ENCODE data around the gene HTRA1.

Gene HTRA1

DNA sequence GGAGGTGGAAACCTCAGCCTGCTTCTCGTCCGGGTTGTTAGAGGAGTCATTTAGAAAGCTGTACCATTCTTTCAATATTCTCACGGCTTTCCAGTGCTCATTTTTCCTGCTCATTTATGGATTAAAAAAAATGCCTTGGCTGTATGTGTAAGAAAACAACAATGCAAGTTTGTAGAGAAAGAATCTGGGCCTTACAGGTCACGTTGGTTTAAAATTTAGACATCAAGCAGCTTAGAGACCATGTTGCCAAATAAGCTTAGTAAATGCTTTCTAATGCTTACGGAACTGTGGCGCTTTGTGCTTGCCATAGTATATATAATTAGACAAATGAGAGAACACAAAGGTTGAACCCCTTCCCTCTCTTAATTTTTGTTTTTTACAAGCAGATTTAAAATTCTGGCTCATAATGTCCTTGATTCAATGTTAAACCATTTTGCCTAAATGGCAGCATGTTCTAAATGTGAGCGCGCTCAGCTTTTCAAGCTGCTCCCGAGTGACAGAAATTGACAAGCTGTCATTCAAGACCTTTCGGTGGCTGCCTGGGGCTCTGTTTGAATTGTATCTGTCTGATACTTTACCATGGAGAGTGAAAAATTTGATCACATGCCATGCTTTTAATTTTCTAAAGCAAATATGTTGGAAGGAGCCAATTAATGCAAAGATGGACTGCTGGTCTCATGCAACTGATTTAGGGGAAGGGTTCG, 5.8 kb upstream of the HTRA1 start:
- no peak for DNase-seq

DNA sequence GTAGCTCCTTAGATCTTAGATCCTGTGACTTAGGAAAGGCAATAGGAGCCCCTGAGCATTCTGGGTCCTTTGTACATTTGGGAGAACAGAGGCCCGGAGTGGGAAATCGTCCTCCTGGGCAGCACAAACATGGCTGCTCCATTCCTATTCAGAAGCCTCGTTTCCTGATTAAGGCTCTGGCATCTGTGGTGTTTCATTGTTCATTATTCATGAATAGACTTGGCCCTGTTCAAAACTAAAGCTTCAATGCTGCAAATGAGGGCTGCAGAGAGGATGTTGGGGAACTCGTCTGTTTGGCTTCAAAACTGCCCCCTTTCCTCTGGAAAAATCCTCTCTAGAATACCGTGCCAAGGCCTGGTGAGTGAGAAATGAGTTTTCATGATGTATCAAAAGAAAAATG, 3.4 kb upstream of the HTRA1 start:
- no peak for DNase-seq

- DNase-seq = no peak
Measured at GRCh38 chr10:122458693-122459092, 2.7 kb upstream of the HTRA1 start.

DNA sequence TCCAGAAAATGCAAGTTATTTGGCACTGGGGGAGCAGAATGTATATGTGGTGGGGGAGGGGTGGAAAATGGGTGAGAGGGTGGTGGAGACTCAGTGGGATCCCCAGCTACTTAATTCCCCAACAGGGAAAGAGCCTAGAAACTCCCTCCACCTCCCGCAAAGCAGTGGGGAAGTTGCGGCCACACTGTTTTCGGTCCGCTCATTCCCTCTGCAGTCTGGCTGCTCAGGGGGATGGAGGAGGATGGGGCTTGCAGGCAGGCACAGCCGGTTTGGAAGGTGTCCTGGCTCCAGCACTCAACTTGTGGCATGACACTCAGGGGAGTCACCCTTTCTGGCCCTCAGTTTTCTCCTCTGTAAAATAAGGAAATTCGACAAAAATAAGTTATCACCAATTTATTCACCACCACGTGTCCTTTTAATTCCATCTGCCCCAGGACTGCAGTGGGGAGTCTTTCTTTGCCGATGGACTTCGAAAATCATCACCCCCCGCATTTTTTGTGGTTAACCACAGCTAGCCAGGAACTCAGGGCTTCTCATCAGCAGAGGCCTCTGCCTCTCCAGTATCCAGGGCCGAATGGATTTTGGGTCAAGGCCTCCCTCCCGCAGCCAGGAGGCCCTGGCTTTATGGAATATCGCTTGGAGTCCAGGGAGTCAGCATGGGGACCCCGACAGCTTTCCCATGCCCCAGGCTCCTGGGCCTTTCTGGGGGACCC, 1.6 kb upstream of the HTRA1 start:
- no peak for DNase-seq

DNA sequence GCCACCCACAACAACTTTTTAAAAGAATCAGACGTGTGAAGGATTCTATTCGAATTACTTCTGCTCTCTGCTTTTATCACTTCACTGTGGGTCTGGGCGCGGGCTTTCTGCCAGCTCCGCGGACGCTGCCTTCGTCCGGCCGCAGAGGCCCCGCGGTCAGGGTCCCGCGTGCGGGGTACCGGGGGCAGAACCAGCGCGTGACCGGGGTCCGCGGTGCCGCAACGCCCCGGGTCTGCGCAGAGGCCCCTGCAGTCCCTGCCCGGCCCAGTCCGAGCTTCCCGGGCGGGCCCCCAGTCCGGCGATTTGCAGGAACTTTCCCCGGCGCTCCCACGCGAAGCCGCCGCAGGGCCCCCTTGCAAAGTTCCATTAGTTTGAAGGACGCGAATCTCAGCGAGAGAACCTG, 461 bp upstream of the HTRA1 start:
- DNase-seq = no peak

GRCh38 chr10:122461729-122462532, 578 bp downstream of the HTRA1 start:
- DNase-seq = no peak

- no peak for DNase-seq
Measured at GRCh38 chr10:122462533-122463465, 1.4 kb downstream of the HTRA1 start.

GRCh38 chr10:122463466-122464249, 2.3 kb downstream of the HTRA1 start:
- DNase-seq = no peak

DNA sequence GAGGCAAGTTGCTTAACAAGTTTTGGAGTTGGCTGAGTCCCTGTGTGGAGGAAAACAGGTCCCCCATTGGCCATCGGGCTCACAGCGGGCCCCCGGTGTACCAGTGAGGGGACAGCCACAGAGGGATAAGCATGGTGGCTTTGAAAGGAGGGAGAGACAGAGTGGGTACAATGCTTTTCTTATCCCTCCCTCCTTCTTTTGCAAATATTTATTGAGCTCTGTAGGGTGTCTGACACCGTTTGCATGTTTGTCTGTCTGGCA, 2.8 kb downstream of the HTRA1 start:
- DNase-seq = no peak

- no peak for DNase-seq
Measured at GRCh38 chr10:122464586-122464985, 3.2 kb downstream of the HTRA1 start.

DNA sequence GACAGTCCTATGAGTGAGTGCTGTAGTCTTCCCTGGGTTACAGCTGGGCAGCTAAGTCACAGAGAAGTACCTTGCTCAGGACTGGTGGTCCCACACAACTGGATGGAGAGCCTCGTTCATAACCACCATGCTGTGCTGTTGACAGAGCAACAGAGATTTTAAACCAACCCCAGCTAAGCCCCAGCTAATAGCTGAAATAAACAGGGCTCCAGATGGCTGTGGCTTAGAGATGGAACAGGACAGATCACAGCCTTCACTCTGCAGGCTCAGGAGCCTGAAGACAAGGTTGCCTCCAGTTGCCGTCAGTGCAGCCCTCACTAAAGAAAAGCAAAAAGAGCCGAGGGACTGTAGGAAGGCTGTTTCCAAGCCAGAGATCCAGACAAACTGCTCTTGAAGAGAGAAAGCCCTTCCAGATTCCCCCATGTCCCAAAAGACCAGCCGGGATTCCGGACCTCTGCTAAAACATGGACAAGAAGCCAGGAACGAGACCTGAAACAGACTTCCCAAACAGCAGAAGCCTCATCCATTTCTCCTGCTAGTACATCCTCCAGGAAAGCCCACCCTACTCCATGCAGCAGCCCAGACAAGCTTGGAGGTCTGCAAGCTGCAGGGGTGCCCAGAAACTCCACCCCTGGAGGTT, 4.2 kb downstream of the HTRA1 start:
- no peak for DNase-seq

DNA sequence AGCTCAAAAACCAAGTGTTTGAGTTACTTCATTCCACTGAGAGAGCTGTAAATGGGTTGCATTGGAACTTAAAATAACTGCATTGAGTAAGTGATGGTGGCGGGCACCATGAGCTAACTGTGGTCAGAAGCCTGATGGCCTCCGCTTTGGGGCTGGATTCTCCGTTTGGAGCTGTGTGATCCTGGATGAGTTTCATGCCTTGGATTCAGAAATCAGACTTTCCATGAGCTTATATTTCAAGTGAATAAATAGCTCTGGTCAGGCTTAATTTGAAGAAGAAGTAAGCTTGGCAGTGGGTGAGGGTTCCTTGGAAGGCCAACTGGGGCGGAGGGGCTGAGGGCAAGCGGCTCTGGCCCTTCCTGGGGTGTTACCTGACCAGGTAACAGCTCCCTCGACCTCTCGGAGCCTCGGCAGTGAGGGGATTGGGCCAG, 5.6 kb downstream of the HTRA1 start:
- no peak for DNase-seq

- no peak for DNase-seq
Measured at GRCh38 chr10:122467701-122468100, 6.3 kb downstream of the HTRA1 start.

- DNase-seq = no peak
Measured at GRCh38 chr10:122468307-122468925, 7.1 kb downstream of the HTRA1 start.

GRCh38 chr10:122468926-122469781, 7.8 kb downstream of the HTRA1 start:
- DNase-seq = no peak

DNA sequence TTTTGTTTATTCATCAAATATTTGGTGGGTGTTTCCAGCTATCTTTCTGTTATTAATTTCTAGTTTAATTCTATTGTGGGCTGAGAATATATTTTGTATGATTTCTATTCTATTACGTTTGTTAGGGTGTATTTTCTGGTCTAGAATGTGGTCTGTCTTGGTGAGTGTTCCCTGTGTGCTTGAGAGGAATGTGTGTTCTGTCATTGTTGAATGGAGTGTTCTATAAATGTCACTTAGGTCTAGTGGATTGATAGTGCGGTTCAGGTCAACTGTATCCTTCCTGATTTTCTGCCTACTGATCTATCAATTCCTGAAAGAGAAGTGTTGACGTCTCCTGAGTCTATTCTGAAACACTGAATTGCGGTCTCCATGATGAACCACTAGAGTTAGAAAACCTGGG, 8.5 kb downstream of the HTRA1 start:
- no peak for DNase-seq

GRCh38 chr10:122471531-122472177, 10.3 kb downstream of the HTRA1 start:
- no peak for DNase-seq

- no peak for DNase-seq
Measured at GRCh38 chr10:122473116-122473515, 11.8 kb downstream of the HTRA1 start.

- DNase-seq = no peak
Measured at GRCh38 chr10:122474131-122474818, 12.9 kb downstream of the HTRA1 start.
